Measurements from ENCODE around the gene MCC.

The MCC gene

GRCh38 chr5:113057557-113057984, 430.7 kb downstream of the MCC start:
- H3K36me3 Mint-ChIP-seq = no peaks in the 10 kb centered on the region
- H3K27ac Mint-ChIP-seq = peak overlapping the region; percentile 11
- no peak for ATAC-seq
- DNase-seq (ENCODE audit: low spot score in 2 of 2) = no peak
- peaks cover 12% of the 10 kb centered on the region for H3K4me1 Mint-ChIP-seq
- H3K9me3 Mint-ChIP-seq = no peaks in the 10 kb centered on the region
- H3K4me3 Mint-ChIP-seq = no peak overlapping the region

DNA sequence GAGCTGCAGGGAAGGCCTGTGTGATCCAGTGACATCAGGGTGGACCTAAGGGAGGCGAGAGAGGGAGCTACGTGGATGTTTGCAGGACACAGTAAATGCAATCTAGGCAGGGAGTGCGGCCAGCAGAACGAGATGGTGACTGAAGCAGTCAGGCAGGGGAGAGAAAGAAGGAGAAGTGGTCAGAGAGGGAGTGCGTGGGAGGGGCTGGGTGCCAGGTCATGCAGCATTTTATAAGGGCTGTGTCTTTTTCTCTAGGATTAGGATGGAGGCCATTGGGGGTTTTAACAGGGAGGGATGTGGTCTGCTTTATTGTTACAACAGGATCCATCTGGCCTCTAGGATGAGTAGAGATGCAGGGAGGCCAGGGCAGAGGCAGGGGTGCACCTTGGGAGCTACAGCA, 431.3 kb downstream of the MCC start:
- H3K4me3 Mint-ChIP-seq = no peak overlapping the region
- ATAC-seq (no peak), DNase-seq (ENCODE audit: low spot score in 2 of 2) (no peak)
- no peaks in the 10 kb centered on the region for H3K9me3 Mint-ChIP-seq
- peaks cover 6% of the 10 kb centered on the region for H3K4me1 Mint-ChIP-seq
- no peaks in the 10 kb centered on the region for H3K36me3 Mint-ChIP-seq
- H3K27ac Mint-ChIP-seq = peak overlapping the region; percentile 11

- ATAC-seq (no peak), DNase-seq (ENCODE audit: low spot score in 2 of 2) (no peak)
- Mint-ChIP-seq H3K36me3 (no peaks in the 10 kb centered on the region), H3K4me1 (peaks cover 13% of the 10 kb centered on the region), H3K9me3 (no peaks in the 10 kb centered on the region), H3K27ac (no peak overlapping the region), H3K4me3 (no peak overlapping the region)
Observed at GRCh38 chr5:113054899-113055298, 433.4 kb downstream of the MCC start.

GRCh38 chr5:113053511-113053995, 434.7 kb downstream of the MCC start:
- H3K9me3 Mint-ChIP-seq = no peaks in the 10 kb centered on the region
- no peaks in the 10 kb centered on the region for H3K36me3 Mint-ChIP-seq
- DNase-seq (ENCODE audit: low spot score in 2 of 2) (no peak), ATAC-seq (no peak)
- no peak overlapping the region for H3K27ac Mint-ChIP-seq
- no peak overlapping the region for H3K4me3 Mint-ChIP-seq
- H3K4me1 Mint-ChIP-seq = peaks cover 21% of the 10 kb centered on the region

GRCh38 chr5:113052041-113052795, 436.0 kb downstream of the MCC start:
- Mint-ChIP-seq H3K27ac (peak overlapping the region; percentile 73), H3K4me1 (peaks cover 21% of the 10 kb centered on the region), H3K9me3 (no peaks in the 10 kb centered on the region), H3K36me3 (no peaks in the 10 kb centered on the region), H3K4me3 (no peak overlapping the region)
- DNase-seq (ENCODE audit: low spot score in 2 of 2) (no peak), ATAC-seq (no peak)

DNA sequence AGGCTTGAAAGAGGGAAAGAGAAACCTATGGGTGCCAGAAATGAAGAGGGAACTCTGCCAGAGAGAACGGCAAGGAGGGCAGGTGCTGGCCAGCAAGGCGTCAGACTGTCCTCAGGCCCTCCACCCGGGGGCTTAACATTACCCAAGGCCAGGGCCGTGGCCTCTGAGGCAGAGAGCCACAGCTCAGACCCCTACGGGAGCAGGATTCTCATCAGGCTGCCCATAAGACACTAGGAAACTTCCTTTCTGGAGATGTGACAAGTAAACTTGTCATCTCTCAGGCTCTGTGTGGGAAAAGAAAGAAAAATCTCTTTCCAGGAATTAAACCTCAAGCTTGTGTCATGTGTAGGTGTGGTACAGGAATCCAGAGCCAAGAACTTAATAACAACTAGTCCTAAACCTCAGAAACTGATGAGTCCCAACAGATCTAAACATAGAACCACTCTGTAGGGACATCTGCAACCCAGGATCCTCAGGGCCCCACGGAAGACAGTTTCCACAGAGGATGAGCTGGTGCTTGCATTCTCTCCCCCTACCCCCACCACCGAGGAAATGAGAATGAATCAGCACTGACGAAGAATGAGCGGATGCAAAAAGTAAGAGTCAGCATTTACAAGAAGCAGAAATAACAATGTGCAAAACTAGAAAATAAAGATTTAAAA, 437.4 kb downstream of the MCC start:
- no peaks in the 10 kb centered on the region for H3K9me3 Mint-ChIP-seq
- H3K4me3 Mint-ChIP-seq = peak overlapping the region; percentile 28
- peak in 1 of 2 donors; percentile 60 for DNase-seq (ENCODE audit: low spot score in 2 of 2)
- ATAC-seq = peak; percentile 91
- H3K36me3 Mint-ChIP-seq = no peaks in the 10 kb centered on the region
- H3K27ac Mint-ChIP-seq = peak overlapping the region; percentile 73
- peaks cover 21% of the 10 kb centered on the region for H3K4me1 Mint-ChIP-seq

GRCh38 chr5:113048931-113049330, 439.3 kb downstream of the MCC start:
- ATAC-seq (no peak), DNase-seq (ENCODE audit: low spot score in 2 of 2) (no peak)
- no peaks in the 10 kb centered on the region for H3K9me3 Mint-ChIP-seq
- no peak overlapping the region for H3K4me3 Mint-ChIP-seq
- no peak overlapping the region for H3K27ac Mint-ChIP-seq
- peaks cover 21% of the 10 kb centered on the region for H3K4me1 Mint-ChIP-seq
- H3K36me3 Mint-ChIP-seq = no peaks in the 10 kb centered on the region

- no peaks in the 10 kb centered on the region for H3K9me3 Mint-ChIP-seq
- H3K36me3 Mint-ChIP-seq = no peaks in the 10 kb centered on the region
- no peak for DNase-seq (ENCODE audit: low spot score in 2 of 2)
- ATAC-seq = no peak
- no peak overlapping the region for H3K27ac Mint-ChIP-seq
- peaks cover 21% of the 10 kb centered on the region for H3K4me1 Mint-ChIP-seq
- H3K4me3 Mint-ChIP-seq = no peak overlapping the region
Observed at GRCh38 chr5:113047733-113048652, 440.3 kb downstream of the MCC start.

GRCh38 chr5:113047234-113047633, 441.0 kb downstream of the MCC start:
- DNase-seq (ENCODE audit: low spot score in 2 of 2) (no peak), ATAC-seq (no peak)
- Mint-ChIP-seq H3K36me3 (no peaks in the 10 kb centered on the region), H3K4me3 (no peak overlapping the region), H3K27ac (no peak overlapping the region), H3K9me3 (no peaks in the 10 kb centered on the region), H3K4me1 (peaks cover 21% of the 10 kb centered on the region)

DNA sequence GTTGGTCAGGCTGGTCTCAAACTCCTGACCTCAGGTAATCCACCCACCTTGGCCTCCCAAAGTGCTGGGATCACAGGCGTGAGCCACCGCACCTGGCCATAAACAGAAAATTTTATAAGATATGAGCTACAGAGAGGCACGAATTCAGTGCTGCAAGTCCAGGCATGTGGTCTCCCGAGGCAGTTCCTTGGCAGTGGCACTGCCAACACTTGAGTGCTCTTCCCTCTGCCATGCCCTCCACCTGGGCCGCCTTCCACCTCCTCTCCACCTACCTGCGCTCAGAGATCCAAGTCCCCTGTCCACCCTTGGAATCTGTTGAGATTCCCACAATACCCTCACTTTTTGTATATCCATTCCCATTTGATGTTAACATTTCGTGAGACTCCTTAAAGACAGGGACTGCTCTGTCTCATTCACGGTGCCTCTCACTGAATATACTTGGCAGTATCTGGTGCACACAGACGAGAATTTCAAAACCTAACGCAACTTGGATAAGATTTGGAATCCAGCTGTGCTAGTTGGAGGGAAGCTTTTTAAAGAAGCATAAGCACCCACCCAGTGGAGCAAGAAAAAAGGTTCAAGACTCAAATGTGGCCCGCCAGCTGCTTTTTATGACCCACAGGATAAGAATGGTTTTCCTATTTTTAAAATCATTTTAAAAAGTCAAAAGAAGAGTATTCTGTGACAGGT, 443.3 kb downstream of the MCC start:
- DNase-seq (ENCODE audit: low spot score in 2 of 2) = no peak
- Mint-ChIP-seq H3K36me3 (no peaks in the 10 kb centered on the region), H3K4me3 (no peak overlapping the region), H3K9me3 (no peaks in the 10 kb centered on the region), H3K27ac (peak overlapping the region; percentile 26), H3K4me1 (peaks cover 8% of the 10 kb centered on the region)
- no peak for ATAC-seq

GRCh38 chr5:113043491-113043931, 444.7 kb downstream of the MCC start:
- H3K27ac Mint-ChIP-seq = no peak overlapping the region
- H3K4me1 Mint-ChIP-seq = no peaks in the 10 kb centered on the region
- ATAC-seq = peak; percentile 40
- no peak for DNase-seq (ENCODE audit: low spot score in 2 of 2)
- H3K9me3 Mint-ChIP-seq = no peaks in the 10 kb centered on the region
- no peak overlapping the region for H3K4me3 Mint-ChIP-seq
- no peaks in the 10 kb centered on the region for H3K36me3 Mint-ChIP-seq

GRCh38 chr5:113042491-113043243, 445.6 kb downstream of the MCC start:
- no peaks in the 10 kb centered on the region for H3K36me3 Mint-ChIP-seq
- H3K9me3 Mint-ChIP-seq = no peaks in the 10 kb centered on the region
- ATAC-seq (no peak), DNase-seq (ENCODE audit: low spot score in 2 of 2) (no peak)
- H3K4me1 Mint-ChIP-seq = no peaks in the 10 kb centered on the region
- no peak overlapping the region for H3K27ac Mint-ChIP-seq
- no peak overlapping the region for H3K4me3 Mint-ChIP-seq

DNA sequence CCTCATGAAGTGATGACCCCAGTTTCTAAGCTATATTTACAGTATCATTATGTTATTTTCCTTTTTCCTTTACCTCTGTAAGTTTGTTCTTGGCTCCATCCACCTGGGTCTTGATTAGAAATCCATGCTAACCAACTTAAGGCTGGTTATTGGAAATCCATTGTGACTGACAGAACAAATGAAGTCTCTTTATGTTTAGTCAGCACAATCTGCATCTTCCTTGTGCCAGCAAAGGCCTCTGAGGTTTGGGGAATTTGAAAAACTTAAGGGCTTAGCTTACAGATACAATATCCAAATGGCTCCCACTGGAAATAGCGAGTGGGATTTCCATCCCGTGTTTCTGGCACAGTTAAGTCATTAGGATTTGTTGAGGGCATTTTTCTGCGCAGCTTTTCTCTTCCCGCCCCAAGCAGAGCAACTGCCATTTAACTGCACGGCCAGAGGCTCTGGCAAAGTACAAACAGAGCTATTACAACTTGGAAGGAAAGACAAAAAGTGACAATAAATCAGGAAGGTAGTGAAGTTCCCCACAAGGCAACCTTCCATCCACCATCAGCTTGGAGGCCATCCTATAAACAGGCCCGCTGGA, 447.5 kb downstream of the MCC start:
- Mint-ChIP-seq H3K36me3 (no peaks in the 10 kb centered on the region), H3K27ac (no peak overlapping the region), H3K4me3 (no peak overlapping the region), H3K9me3 (no peaks in the 10 kb centered on the region), H3K4me1 (no peaks in the 10 kb centered on the region)
- DNase-seq (ENCODE audit: low spot score in 2 of 2) (no peak), ATAC-seq (no peak)

- DNase-seq (ENCODE audit: low spot score in 2 of 2) (no peak), ATAC-seq (no peak)
- no peaks in the 10 kb centered on the region for H3K36me3 Mint-ChIP-seq
- no peak overlapping the region for H3K4me3 Mint-ChIP-seq
- H3K27ac Mint-ChIP-seq = no peak overlapping the region
- no peaks in the 10 kb centered on the region for H3K4me1 Mint-ChIP-seq
- no peaks in the 10 kb centered on the region for H3K9me3 Mint-ChIP-seq
Observed at GRCh38 chr5:113039934-113040285, 448.3 kb downstream of the MCC start.
